NCI-H1930 (cell line): ENCODE measurements around the gene USP31.
A peak's percentile ranks its signal among the peaks of the same experiment; 100 is the strongest.

ENCODE experiments used
- DNase-seq, 2 experiments: peaks; one replicate each; lab custom pipeline; 2025; lab: John Stamatoyannopoulos, UW

The USP31 gene

GRCh38 chr16:23132775-23133463 is 16.3 kb downstream of the USP31 start:
- no peak for DNase-seq

GRCh38 chr16:23131931-23132621 is 17.2 kb downstream of the USP31 start:
- no peak for DNase-seq

GRCh38 chr16:23131436-23131835 is 17.8 kb downstream of the USP31 start:
- DNase-seq = no peak

- DNase-seq = no peak
Observed at GRCh38 chr16:23131036-23131435, 18.2 kb downstream of the USP31 start.

DNA sequence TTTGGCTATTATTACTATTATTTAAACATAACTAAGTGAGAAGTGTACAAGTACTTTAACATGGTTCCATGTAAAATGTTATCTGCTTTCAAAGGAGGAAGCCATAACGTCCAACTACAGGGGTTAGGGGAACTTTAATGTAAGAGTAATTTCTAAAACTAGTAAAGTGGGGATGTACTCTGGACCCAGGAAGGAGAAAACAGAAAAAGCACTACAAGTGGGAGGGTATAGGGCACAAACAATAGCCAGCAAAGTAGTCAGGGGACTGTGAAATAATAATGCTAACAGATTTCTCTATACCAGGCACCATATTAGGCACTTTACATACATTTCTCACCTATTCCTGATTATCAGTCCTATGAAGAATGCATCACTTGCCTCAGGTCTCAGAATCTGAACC is 19.6 kb downstream of the USP31 start:
- DNase-seq = no peak

GRCh38 chr16:23128056-23128455 is 21.2 kb downstream of the USP31 start:
- no peak for DNase-seq

DNA sequence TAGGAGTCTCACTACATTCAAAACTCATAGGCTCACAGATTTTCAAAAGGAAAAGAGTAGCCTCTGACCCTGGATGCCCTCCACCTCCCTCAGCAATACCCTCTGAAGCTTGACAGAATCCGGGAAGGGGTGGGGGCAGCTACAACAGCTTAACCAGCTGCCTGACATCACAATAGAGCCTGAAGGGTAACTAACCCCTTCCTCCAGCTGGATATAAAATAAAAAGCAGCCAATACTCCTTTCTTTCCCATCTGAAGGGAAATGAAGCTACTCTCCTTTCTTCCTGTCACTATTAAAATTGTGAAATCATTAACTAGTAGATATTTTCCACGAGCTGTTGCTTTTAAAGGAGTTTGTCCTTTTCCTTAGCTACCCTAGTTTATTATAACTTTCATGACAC is 24.0 kb downstream of the USP31 start:
- no peak for DNase-seq

GRCh38 chr16:23124315-23124714 is 24.9 kb downstream of the USP31 start:
- no peak for DNase-seq

DNA sequence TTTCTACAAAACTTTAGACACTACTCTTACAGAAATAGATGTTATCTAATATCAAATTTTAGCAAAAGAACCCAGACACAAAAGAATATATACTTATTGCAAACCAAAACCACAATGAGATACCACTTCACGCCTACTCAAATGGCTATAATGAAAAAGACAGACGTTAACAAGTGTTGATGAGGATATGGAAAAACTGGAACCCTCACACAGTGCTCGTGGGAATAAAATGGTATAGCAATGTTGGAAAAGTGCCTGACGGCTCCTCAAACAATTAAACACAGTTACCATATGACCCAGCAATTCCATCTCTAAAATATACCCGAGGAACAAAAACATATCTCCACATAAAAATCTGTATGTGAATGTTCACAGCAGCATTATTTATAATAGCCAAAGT is 27.1 kb downstream of the USP31 start:
- no peak for DNase-seq

DNA sequence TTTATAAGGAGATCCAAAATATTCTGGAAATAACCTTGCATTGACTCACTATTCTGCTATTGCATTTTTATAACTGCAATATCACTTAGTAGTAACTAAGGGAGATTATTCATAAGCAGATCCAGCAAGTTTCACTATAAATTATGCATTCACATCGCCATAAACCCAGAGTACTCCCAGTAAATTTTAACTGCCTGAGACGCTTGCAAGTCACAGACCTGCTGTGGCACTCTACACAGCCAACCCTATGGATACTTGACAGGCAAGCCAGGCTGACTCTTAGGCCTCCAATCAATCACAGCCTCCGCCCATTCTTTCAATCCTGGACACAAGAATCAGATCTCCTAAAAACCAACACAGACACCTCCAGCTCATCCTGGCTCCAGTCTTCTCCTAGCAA is 28.2 kb downstream of the USP31 start:
- DNase-seq = no peak

- no peak for DNase-seq
Observed at GRCh38 chr16:23120562-23120961, 28.7 kb downstream of the USP31 start.

DNA sequence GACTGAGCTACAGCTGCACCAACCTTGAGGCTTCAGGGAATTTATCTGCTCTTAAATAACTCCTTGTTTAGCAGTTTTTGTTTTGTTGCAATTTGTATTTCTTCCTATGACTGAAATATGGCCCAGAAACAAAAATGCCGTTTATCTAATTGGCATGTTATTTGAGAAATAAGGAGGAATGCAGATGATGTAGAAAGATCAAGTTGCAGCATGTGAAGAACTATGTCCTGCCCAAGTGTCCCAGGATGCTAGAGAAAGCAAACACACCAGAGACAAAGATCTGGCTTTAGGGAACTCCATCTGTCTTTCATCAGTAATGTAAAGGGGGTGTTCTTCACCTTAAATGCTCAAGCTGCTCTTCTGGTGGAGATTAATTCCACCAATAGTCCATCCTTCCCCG is 29.7 kb downstream of the USP31 start:
- no peak for DNase-seq

- peak in 1 of 2 experiments; percentile 3 for DNase-seq
Observed at GRCh38 chr16:23114131-23114904, 34.9 kb downstream of the USP31 start.

- DNase-seq = no peak
Observed at GRCh38 chr16:23113185-23113584, 36.1 kb downstream of the USP31 start.

GRCh38 chr16:23110257-23110899 is 38.9 kb downstream of the USP31 start:
- no peak for DNase-seq

GRCh38 chr16:23107936-23108335 is 41.3 kb downstream of the USP31 start:
- no peak for DNase-seq

GRCh38 chr16:23107117-23107516 is 42.1 kb downstream of the USP31 start:
- no peak for DNase-seq

GRCh38 chr16:23105309-23105708 is 43.9 kb downstream of the USP31 start:
- no peak for DNase-seq

DNA sequence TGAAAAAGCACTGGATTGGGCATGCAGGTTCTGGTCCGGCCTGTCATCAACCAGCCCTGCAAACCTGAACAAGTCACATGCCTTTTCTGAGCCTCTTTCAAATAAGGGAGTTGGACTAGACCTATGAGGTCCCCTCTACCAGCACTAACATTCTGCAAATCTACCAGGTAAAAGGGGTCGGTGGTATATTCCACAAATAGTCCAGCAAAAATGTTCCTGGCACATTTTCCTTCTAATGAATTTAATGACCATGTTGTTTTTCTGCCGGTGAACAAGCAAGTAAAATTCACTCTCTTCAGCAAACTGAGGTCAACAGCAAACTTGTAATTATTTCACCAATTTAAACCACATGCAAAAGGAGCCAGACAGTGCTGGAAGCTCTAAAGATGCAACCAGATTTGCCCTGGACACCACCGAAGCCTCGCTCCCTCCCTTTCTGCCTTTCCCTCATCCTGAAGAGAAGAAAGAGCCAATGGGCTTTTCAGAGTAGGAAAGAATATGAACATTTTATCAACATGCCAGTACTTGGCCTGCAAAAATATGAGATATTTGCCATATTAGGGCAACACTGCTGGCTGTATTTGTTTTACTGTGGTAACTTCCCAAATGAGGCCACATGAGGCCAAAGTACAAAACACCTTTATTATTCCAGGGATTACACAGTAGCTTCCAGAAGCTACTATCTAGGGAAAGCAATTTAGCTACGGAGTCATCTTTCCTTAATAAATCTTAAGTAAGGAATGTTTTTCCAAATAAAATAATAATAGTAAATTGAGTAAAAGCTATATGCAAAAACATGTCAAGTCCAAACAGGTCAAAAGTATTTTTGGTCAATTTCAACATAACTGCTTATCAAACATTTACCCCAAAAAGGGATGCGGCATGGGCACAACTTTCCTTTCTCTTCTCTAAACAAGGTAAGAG is 45.0 kb downstream of the USP31 start:
- no peak for DNase-seq

DNA sequence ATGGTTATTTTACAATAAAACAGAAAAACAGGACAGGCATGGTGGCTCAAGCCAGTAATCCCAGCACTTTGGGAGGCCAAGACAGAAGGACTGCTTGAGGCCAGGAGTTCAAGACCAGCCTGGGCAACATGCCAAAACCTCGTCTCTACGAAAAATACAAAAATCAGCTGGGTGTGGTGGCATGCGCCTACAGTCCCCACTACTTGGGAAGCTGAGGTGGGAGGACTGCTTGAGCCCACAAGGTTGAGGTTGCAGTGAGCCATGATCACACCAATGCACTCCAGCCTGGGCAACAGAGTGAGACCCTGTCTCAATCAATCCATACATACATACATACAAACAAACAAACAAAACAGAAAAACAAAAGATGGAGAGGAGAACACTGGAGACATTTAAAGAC is 45.6 kb downstream of the USP31 start:
- no peak for DNase-seq

- no peak for DNase-seq
Observed at GRCh38 chr16:23101012-23101550, 48.2 kb downstream of the USP31 start.
